Suprapubic skin (tissue), 4 donors: ENCODE data around the gene TOMM6.

Experiments used
- EP300 ChIP-seq: sonication (generic); formaldehyde crosslinking; IDR thresholded peaks from one replicate; pipeline ENCODE4 v1.6.1; 2017; ENCODE audit warnings: antibody characterized with exemption
- POLR2A ChIP-seq, 2 donors: fragments of 450-650 bp; IDR thresholded peaks; one replicate each; pipeline ENCODE4 v1.6.1; 2017; ENCODE audit warnings: antibody characterized with exemption in 2 of 2, mild to moderate bottlenecking in 2 of 2, moderate library complexity in 2 of 2
- POLR2AphosphoS5 ChIP-seq, 3 donors: sonication (generic); formaldehyde crosslinking; IDR thresholded peaks; one replicate each; pipeline ENCODE4 v1.6.1; 2017; ENCODE audit warnings: antibody characterized with exemption in 3 of 3
- TF ChIP-seq, protein P1 (sequence below), 2 donors: fragments of 200-600 bp in 1 of 2; fragments of 450-650 bp in 1 of 2; sonication (generic) in 1 of 2; IDR thresholded peaks; one replicate each; pipeline ENCODE4 v1.5.1; 2016 to 2019; ENCODE audit warnings: antibody characterized with exemption in 2 of 2, mild to moderate bottlenecking in 1 of 2, moderate library complexity in 1 of 2

DNA sequence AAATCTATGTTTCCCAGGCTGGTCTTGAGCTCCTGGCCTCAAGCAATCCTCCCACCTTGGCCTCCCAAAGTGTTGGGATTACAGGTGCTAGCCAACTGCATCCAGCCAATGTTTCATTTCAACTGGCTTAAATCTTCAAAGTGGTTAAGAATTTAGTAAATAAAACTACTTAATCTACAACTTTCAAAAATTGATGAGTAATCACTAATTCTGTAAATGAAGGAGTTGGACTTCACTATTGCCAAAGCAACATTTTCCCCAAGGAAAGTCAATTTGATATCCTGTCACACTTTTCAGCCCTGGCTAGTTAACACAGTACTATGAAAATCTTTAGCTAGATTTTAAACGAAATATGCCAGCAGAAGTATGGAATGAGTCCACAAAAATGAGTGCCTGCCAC is 3.8 kb downstream of the TOMM6 start:
- TF ChIP-seq, protein P1, sequence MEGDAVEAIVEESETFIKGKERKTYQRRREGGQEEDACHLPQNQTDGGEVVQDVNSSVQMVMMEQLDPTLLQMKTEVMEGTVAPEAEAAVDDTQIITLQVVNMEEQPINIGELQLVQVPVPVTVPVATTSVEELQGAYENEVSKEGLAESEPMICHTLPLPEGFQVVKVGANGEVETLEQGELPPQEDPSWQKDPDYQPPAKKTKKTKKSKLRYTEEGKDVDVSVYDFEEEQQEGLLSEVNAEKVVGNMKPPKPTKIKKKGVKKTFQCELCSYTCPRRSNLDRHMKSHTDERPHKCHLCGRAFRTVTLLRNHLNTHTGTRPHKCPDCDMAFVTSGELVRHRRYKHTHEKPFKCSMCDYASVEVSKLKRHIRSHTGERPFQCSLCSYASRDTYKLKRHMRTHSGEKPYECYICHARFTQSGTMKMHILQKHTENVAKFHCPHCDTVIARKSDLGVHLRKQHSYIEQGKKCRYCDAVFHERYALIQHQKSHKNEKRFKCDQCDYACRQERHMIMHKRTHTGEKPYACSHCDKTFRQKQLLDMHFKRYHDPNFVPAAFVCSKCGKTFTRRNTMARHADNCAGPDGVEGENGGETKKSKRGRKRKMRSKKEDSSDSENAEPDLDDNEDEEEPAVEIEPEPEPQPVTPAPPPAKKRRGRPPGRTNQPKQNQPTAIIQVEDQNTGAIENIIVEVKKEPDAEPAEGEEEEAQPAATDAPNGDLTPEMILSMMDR (IDR thresholded peaks at IDR 0.05), result no peak
- TF ChIP-seq POLR2A (IDR thresholded peaks at IDR 0.05), result no peak
- no peak for TF ChIP-seq POLR2AphosphoS5 (IDR thresholded peaks at IDR 0.05)
- TF ChIP-seq EP300, result no peak
